Vagina (tissue), 2 donors: ENCODE data around the gene ONECUT3.

Source experiments
- CTCF ChIP-seq, 3 experiments: fragments of 450-650 bp in 2 of 3; fragments of 200-600 bp in 1 of 3; sonication (generic) in 1 of 3; IDR thresholded peaks; one replicate each; pipeline ENCODE4 v1.5.1; 2017 to 2019; ENCODE audit warnings: antibody characterized with exemption in 3 of 3, mild to moderate bottlenecking in 2 of 3, moderate library complexity in 2 of 3
- POLR2A ChIP-seq, 2 donors: fragments of 450-650 bp; IDR thresholded peaks; one replicate each; pipeline ENCODE4 v1.6.1; 2017; ENCODE audit warnings: antibody characterized with exemption in 2 of 2, mild to moderate bottlenecking in 2 of 2, moderate library complexity in 2 of 2

- no peak for TF ChIP-seq CTCF (IDR thresholded peaks at IDR 0.05)
- TF ChIP-seq POLR2A (IDR thresholded peaks at IDR 0.05) = no peak
Observed at GRCh38 chr19:1725100-1726064, 27.9 kb upstream of the ONECUT3 start.
